A204.1 (cell line): ENCODE results near the gene SYT2.
"Not testable (repeated sequence)": the region's sequence is repeated elsewhere in the genome, so short reads cannot be mapped to it uniquely, and the experiment has no call there.

Source experiments
- FAIRE-seq: peaks from 2 replicates; lab custom pipeline; 2012; peaks lifted over from hg19 to GRCh38; lab: Jason Lieb, UNC

Gene SYT2

GRCh38 chr1:202710070-202711045 lies at the start of gene SYT2:
TSS of gene SYT2 (minus strand) at chr1:202710454. CDS start at chr1:202605772, 104,682 bp downstream.
- no peak for FAIRE-seq

GRCh38 chr1:202756391-202756790 lies 46.1 kb upstream of the SYT2 start:
- FAIRE-seq: no peak

- FAIRE-seq: no peak
Measured at GRCh38 chr1:202754293-202754692, 44.0 kb upstream of the SYT2 start.

GRCh38 chr1:202752774-202753173 lies 42.5 kb upstream of the SYT2 start:
- no peak for FAIRE-seq

- FAIRE-seq: no peak
Measured at GRCh38 chr1:202750761-202751160, 40.5 kb upstream of the SYT2 start.

- FAIRE-seq: no peak
Measured at GRCh38 chr1:202750024-202750423, 39.8 kb upstream of the SYT2 start.

- no peak for FAIRE-seq
Measured at GRCh38 chr1:202745323-202745888, 35.2 kb upstream of the SYT2 start.

- not testable (repeated sequence) for FAIRE-seq
Measured at GRCh38 chr1:202744770-202745169, 34.5 kb upstream of the SYT2 start.

GRCh38 chr1:202742496-202742895 lies 32.2 kb upstream of the SYT2 start:
- FAIRE-seq: no peak

GRCh38 chr1:202733251-202733650 lies 23.0 kb upstream of the SYT2 start:
- FAIRE-seq: no peak

GRCh38 chr1:202728951-202729350 lies 18.7 kb upstream of the SYT2 start:
- no peak for FAIRE-seq

- FAIRE-seq: no peak
Measured at GRCh38 chr1:202725526-202725925, 15.3 kb upstream of the SYT2 start.

GRCh38 chr1:202723708-202724107 lies 13.5 kb upstream of the SYT2 start:
- no peak for FAIRE-seq

- not testable (repeated sequence) for FAIRE-seq
Measured at GRCh38 chr1:202723046-202723445, 12.8 kb upstream of the SYT2 start.

GRCh38 chr1:202716654-202717053 lies 6.4 kb upstream of the SYT2 start:
- no peak for FAIRE-seq

- not testable (repeated sequence) for FAIRE-seq
Measured at GRCh38 chr1:202714202-202714601, 3.9 kb upstream of the SYT2 start.

GRCh38 chr1:202713110-202713509 lies 2.9 kb upstream of the SYT2 start:
- FAIRE-seq: no peak

GRCh38 chr1:202711949-202712635 lies 1.8 kb upstream of the SYT2 start:
- FAIRE-seq: no peak

GRCh38 chr1:202709276-202710041 lies 795 bp downstream of the SYT2 start:
- FAIRE-seq: no peak

- FAIRE-seq: no peak
Measured at GRCh38 chr1:202708456-202709275, 1.6 kb downstream of the SYT2 start.

- FAIRE-seq: no peak
Measured at GRCh38 chr1:202706851-202707250, 3.4 kb downstream of the SYT2 start.
